K562 (cell line): ENCODE data around the gene TBC1D3B.

ENCODE experiments used
- CBX1 ChIP-seq: sonication (generic); IDR thresholded peaks from 2 replicates; pipeline ENCODE4 v1.6.1; 2016; ENCODE audit warnings: antibody characterized with exemption, low read depth, mild to moderate bottlenecking
- CTCF ChIP-seq, 3 experiments: IDR thresholded peaks in 2 of 3; conservative IDR thresholded peaks in 1 of 3; 2 replicates each; pipeline ENCODE4 v1.5.1; 2011 to 2012; ENCODE audit warnings: low read length in 3 of 3, mild to moderate bottlenecking in 3 of 3, control low read depth in 2 of 3, improper control_type of control experiment in 1 of 3, inconsistent platforms in 1 of 3, low read depth in 1 of 3, mixed read lengths in 1 of 3, moderate library complexity in 1 of 3; ENCODE audit not compliant: insufficient read depth in 2 of 3
- FOXJ3 ChIP-seq: sonication (generic); formaldehyde crosslinking; IDR thresholded peaks from 2 replicates; pipeline ENCODE4 v1.4.0; 2020; ENCODE audit warnings: mild to moderate bottlenecking, missing genetic modification reagents
- GTF2E2 ChIP-seq: fragments of 200-800 bp; sonication (Bioruptor generic); IDR thresholded peaks from 2 replicates; pipeline ENCODE4 v1.6.1; 2016; ENCODE audit warnings: missing genetic modification characterization, missing compliant biosample characterization
- MAFG ChIP-seq: fragments of 450-650 bp; conservative IDR thresholded peaks from 2 replicates; pipeline ENCODE4 v1.6.1; 2016; ENCODE audit warnings: missing genetic modification characterization, missing compliant biosample characterization
- NKRF ChIP-seq: fragments of 450-650 bp; IDR thresholded peaks from 2 replicates; pipeline ENCODE4 v1.6.1; 2016; ENCODE audit warnings: borderline replicate concordance
- NRF1 ChIP-seq, 2 experiments: fragments of 450-650 bp; IDR thresholded peaks in 1 of 2; conservative IDR thresholded peaks in 1 of 2; 2 replicates each; pipeline ENCODE4 v1.6.1; 2014; ENCODE audit warnings: mild to moderate bottlenecking in 2 of 2
- POLR2A ChIP-seq: fragments of 450-650 bp; conservative IDR thresholded peaks from 2 replicates; pipeline ENCODE4 v1.6.1; 2016
- POLR2G ChIP-seq: fragments of 200-400 bp; formaldehyde crosslinking; IDR thresholded peaks from 2 replicates; pipeline ENCODE4 v1.6.1; 2017; ENCODE audit warnings: low read depth, mild to moderate bottlenecking, antibody characterized with exemption, low read length, moderate library complexity
- RBM22 ChIP-seq: fragments of 200-400 bp; formaldehyde crosslinking; IDR thresholded peaks from 2 replicates; pipeline ENCODE4 v1.6.1; 2018; ENCODE audit warnings: low read length, low read depth; ENCODE audit not compliant: poor library complexity, severe bottlenecking
- RFX5 ChIP-seq: IDR thresholded peaks from 2 replicates; pipeline ENCODE4 v1.6.1; 2011; ENCODE audit warnings: low read depth, mild to moderate bottlenecking, improper control_type of control experiment, low read length
- ZBTB43 ChIP-seq: sonication (generic); formaldehyde crosslinking; IDR thresholded peaks from 2 replicates; pipeline ENCODE4 v1.8.0; 2023; ENCODE audit warnings: mild to moderate bottlenecking, missing genetic modification reagents
- TF ChIP-seq, protein P1 (sequence below): sonication (generic); formaldehyde crosslinking; IDR thresholded peaks from 2 replicates; pipeline ENCODE4 v1.8.0; 2022; ENCODE audit warnings: missing genetic modification reagents, mild to moderate bottlenecking, borderline replicate concordance

DNA sequence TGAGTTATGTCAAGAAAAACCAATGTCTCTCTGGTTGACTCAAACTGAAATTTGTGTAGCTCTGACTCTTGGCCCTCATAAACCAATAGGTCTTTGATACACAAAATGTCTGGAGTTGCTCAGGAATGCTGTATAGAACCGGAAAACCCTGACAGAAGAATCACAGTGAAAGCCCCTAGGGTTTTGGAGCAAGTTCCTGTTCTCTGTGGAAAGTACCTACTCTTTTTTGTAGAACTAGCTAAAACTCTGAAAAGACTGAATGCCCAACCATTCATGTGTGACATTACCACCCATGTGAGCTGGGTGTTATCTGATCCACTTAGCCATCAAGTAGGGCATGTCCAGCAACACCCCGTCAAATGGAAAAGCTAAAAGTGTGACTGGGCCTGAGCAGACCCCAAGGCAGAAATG is 44.0 kb downstream of the TBC1D3B start:
- TF ChIP-seq NKRF (no peak), NRF1 (conservative IDR thresholded peaks at IDR 0.05 in 1 of 2, IDR thresholded peaks at IDR 0.05 in 1 of 2) (no peak), RFX5 (no peak), POLR2G (no peak), POLR2A (no peak), ZBTB43 (CRISPR knock-in tag) (no peak), CTCF (IDR thresholded peaks at IDR 0.05 in 2 of 3, conservative IDR thresholded peaks at IDR 0.05 in 1 of 3; ENCODE audit: insufficient read depth in 2 of 3, low read depth in 1 of 3, low read length in 3 of 3) (no peak), FOXJ3 (CRISPR knock-in tag) (no peak), GTF2E2 (no peak), RBM22 (no peak), MAFG (tag) (no peak), CBX1 (no peak)
- TF ChIP-seq, protein P1, sequence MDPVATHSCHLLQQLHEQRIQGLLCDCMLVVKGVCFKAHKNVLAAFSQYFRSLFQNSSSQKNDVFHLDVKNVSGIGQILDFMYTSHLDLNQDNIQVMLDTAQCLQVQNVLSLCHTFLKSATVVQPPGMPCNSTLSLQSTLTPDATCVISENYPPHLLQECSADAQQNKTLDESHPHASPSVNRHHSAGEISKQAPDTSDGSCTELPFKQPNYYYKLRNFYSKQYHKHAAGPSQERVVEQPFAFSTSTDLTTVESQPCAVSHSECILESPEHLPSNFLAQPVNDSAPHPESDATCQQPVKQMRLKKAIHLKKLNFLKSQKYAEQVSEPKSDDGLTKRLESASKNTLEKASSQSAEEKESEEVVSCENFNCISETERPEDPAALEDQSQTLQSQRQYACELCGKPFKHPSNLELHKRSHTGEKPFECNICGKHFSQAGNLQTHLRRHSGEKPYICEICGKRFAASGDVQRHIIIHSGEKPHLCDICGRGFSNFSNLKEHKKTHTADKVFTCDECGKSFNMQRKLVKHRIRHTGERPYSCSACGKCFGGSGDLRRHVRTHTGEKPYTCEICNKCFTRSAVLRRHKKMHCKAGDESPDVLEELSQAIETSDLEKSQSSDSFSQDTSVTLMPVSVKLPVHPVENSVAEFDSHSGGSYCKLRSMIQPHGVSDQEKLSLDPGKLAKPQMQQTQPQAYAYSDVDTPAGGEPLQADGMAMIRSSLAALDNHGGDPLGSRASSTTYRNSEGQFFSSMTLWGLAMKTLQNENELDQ (CRISPR knock-in tag) = no peak
